Measurements from ENCODE around the gene ZBTB12.

ZBTB12 gene

GRCh38 chr6:31889331-31889972 is 12.4 kb downstream of the ZBTB12 start:
- no peaks in the 10 kb centered on the region for H3K9me3 Mint-ChIP-seq
- H3K4me1 Mint-ChIP-seq, result no peaks in the 10 kb centered on the region
- H3K27me3 Mint-ChIP-seq, result no peaks in the 10 kb centered on the region
- peaks cover 13% of the 10 kb centered on the region for H3K36me3 Mint-ChIP-seq
- no peak overlapping the region for H3K27ac Mint-ChIP-seq
- H3K4me3 Mint-ChIP-seq, result no peak overlapping the region

DNA sequence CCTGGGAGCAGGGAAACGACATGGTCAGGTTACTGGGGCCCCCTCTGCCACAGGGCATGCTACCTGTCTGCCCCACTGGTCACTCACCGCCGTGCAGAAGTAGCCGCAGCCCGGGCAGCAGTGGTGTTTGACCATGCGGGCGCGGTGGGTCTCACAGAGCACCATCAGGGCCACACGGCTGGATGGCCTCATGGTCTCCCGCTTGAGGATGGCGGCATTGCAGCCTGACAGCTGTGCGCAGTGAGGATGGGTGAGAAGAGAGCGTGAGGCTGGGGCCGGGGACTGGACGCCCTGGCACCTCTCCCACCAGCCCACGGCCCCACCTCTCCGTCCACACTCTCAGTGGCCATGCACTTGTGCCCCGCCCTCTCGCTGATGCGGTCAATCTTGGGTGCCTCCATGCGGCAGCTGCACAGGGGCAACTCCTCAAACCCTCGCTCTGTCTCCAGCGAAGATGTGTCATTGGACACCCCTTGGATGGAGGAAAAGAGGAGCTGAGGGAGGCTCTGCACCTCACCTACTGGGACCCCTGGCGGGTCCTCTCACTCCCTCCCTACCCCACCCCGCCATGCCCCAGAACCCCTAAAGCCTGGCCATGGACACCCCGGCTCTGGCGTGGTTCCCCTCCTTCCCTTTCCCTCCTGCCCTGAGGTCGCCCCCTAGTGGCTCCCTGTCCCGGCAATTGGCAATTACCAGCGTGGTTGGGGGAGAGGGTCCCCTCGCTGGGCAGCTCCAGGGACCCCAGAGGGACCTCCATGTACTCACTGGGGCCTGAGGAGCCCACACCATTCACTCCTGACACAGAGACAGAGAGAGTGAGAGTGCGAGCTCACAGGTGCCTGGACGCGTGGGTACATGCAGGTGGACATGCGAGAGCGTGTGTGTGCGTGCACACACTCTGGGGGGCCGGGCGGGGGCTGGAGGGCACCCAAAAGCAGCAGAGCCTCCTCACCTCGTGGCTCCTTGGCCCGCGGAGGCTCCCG is 13.3 kb downstream of the ZBTB12 start:
- Mint-ChIP-seq H3K27me3 (no peaks in the 10 kb centered on the region), H3K9me3 (no peaks in the 10 kb centered on the region), H3K4me1 (no peaks in the 10 kb centered on the region), H3K27ac (no peak overlapping the region), H3K36me3 (peaks cover 13% of the 10 kb centered on the region), H3K4me3 (no peak overlapping the region)

- Mint-ChIP-seq H3K4me3 (no peak overlapping the region), H3K9me3 (no peaks in the 10 kb centered on the region), H3K36me3 (peaks cover 13% of the 10 kb centered on the region), H3K4me1 (no peaks in the 10 kb centered on the region), H3K27me3 (no peaks in the 10 kb centered on the region), H3K27ac (no peak overlapping the region)
Measured at GRCh38 chr6:31887173-31888007, 14.5 kb downstream of the ZBTB12 start.

- no peak overlapping the region for H3K27ac Mint-ChIP-seq
- H3K36me3 Mint-ChIP-seq, result peaks cover 13% of the 10 kb centered on the region
- H3K27me3 Mint-ChIP-seq, result no peaks in the 10 kb centered on the region
- no peak overlapping the region for H3K4me3 Mint-ChIP-seq
- H3K4me1 Mint-ChIP-seq, result no peaks in the 10 kb centered on the region
- no peaks in the 10 kb centered on the region for H3K9me3 Mint-ChIP-seq
Measured at GRCh38 chr6:31886541-31886991, 15.3 kb downstream of the ZBTB12 start.

DNA sequence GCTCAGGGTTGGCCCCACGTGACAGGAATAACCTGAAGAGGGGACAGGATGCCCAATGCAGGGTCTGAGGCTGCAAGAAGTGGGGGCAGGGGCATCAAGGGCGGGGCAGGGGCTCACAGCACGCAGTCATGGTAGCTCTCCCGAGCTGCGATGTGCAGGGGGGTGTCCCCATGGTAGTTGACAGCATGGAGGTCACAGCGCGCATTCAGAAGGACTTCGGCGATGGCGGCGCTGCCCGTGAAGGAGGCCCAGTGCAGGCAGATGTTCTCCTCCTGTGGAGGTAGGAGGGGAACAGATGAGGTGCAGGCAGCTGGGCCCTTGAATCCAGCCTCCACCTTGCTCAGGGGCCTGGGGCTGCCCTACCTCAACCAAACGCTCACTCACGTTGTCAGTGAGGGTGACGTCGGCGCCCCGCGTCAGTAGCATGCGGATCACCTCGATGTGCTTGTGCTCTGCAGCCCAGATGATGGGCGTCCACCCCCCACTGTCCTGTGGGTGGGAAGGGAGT is 17.3 kb downstream of the ZBTB12 start:
- Mint-ChIP-seq H3K36me3 (peaks cover 17% of the 10 kb centered on the region), H3K27me3 (no peaks in the 10 kb centered on the region), H3K4me3 (no peak overlapping the region), H3K4me1 (no peaks in the 10 kb centered on the region), H3K9me3 (no peaks in the 10 kb centered on the region), H3K27ac (no peak overlapping the region)

GRCh38 chr6:31883676-31884075 is 18.2 kb downstream of the ZBTB12 start:
- H3K9me3 Mint-ChIP-seq, result no peaks in the 10 kb centered on the region
- no peaks in the 10 kb centered on the region for H3K4me1 Mint-ChIP-seq
- H3K36me3 Mint-ChIP-seq, result peaks cover 17% of the 10 kb centered on the region
- H3K27me3 Mint-ChIP-seq, result no peaks in the 10 kb centered on the region
- no peak overlapping the region for H3K27ac Mint-ChIP-seq
- no peak overlapping the region for H3K4me3 Mint-ChIP-seq

- H3K36me3 Mint-ChIP-seq, result peaks cover 17% of the 10 kb centered on the region
- H3K9me3 Mint-ChIP-seq, result no peaks in the 10 kb centered on the region
- no peaks in the 10 kb centered on the region for H3K27me3 Mint-ChIP-seq
- no peak overlapping the region for H3K27ac Mint-ChIP-seq
- H3K4me1 Mint-ChIP-seq, result no peaks in the 10 kb centered on the region
- no peak overlapping the region for H3K4me3 Mint-ChIP-seq
Measured at GRCh38 chr6:31882344-31882743, 19.5 kb downstream of the ZBTB12 start.

DNA sequence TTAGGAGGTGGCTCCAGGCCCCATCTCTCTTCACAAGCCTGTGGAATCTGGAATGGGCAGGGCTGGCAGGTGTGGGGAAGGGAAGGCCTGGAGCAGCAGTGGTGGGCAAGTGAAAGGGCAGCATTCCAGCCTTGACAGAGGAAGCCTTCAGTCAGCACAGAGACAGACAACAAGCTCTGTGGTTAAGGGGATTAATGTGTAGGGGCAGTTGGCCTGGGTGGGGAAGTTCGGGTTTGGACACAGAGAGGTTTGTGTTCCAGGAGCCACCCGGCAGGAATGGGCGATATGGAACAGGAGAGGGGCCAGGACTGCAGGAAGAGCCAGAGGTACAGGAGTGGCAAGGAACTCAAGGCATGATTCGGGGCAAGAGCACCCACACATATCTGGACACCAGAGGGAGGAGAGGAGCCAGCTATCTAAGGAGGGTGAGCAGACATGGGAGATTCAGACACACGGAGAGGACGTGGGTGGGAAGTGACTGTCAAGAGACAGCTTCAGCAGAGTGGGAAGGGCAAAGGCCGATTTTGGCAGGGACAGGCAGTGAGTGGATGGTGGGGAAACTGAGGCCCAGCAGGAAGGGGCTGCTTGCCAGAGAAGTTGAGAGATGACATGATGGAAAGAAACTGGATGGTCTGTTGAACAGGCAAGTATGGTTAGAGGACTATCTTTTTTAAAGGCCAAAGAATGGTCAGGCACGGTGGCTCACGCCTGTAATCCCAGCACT is 20.6 kb downstream of the ZBTB12 start:
- H3K36me3 Mint-ChIP-seq, result peaks cover 17% of the 10 kb centered on the region
- H3K27ac Mint-ChIP-seq, result no peak overlapping the region
- no peaks in the 10 kb centered on the region for H3K27me3 Mint-ChIP-seq
- no peaks in the 10 kb centered on the region for H3K4me1 Mint-ChIP-seq
- no peaks in the 10 kb centered on the region for H3K9me3 Mint-ChIP-seq
- no peak overlapping the region for H3K4me3 Mint-ChIP-seq

DNA sequence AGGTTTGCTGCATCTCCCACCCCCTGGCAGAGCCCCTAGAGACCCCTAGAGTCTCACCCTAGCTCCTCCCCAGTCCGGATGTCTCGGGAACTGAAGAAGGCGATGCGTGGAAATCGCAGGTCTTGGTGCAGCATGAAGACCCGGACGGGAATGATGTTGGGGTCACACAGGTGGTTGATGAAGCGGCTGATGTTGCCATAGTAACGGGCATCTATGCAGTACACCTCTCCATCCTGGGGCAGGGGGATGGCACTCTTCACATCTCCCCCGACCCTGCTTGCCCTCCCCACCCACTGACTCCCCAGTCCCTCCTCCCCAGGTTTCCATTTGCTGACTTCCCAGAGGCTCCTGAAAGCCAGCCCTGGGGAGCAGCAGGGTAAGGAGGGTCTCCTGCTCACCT is 21.3 kb downstream of the ZBTB12 start:
- no peak overlapping the region for H3K4me3 Mint-ChIP-seq
- H3K27ac Mint-ChIP-seq, result no peak overlapping the region
- no peaks in the 10 kb centered on the region for H3K4me1 Mint-ChIP-seq
- no peaks in the 10 kb centered on the region for H3K9me3 Mint-ChIP-seq
- H3K36me3 Mint-ChIP-seq, result peaks cover 13% of the 10 kb centered on the region
- no peaks in the 10 kb centered on the region for H3K27me3 Mint-ChIP-seq

- Mint-ChIP-seq H3K9me3 (no peaks in the 10 kb centered on the region), H3K36me3 (peaks cover 13% of the 10 kb centered on the region), H3K27me3 (no peaks in the 10 kb centered on the region), H3K4me3 (no peak overlapping the region), H3K27ac (no peak overlapping the region), H3K4me1 (no peaks in the 10 kb centered on the region)
Measured at GRCh38 chr6:31879901-31880300, 22.0 kb downstream of the ZBTB12 start.

DNA sequence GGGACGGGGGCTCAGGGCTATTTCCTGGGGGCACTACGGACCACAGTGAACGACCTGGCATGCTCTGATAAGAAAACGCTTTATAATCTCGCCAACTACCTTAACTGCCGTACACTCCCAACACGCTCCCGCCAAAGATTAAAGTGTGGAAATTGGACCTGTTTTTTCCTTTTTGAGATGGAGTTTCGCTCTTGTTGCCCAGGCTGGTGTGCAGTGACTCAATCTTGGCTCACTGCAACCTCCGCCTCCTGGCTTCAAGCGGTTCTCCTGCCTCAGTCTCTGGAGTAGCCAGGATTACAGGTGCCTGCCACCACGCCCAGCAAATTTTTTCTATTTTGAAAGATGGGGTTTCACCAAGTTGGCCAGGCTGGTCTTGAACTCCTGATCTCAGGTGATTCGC is 22.7 kb downstream of the ZBTB12 start:
- Mint-ChIP-seq H3K27ac (no peak overlapping the region), H3K9me3 (no peaks in the 10 kb centered on the region), H3K4me3 (no peak overlapping the region), H3K4me1 (no peaks in the 10 kb centered on the region), H3K36me3 (peaks cover 13% of the 10 kb centered on the region), H3K27me3 (no peaks in the 10 kb centered on the region)

DNA sequence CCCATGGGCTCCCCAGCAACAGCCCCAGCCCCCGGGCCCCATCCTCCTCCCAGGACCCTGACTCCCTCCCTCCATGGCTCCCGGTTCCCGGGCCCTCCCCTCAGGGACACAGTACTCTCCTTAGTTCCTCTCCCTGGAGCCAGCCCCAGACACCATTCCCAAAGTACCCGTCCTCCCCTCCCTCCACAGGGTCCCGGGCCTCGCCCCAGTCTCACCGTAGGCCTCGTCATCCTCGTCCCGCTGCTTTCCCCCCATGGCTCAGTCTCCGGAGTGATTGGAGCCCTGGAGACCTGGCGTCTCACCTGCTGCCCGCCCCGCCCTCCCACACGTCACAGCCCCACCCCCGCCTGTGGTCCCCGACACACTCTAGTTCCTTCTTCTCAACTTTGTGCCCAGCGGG is 23.2 kb downstream of the ZBTB12 start, which contains the start of gene SLC44A4:
SLC44A4 (minus strand) TSS at position 272 of the 400 bp plus-strand sequence; CDS start at position 255, 17 bp downstream.
- H3K4me3 Mint-ChIP-seq, result no peak within 1 kb of the TSS
- H3K27me3 Mint-ChIP-seq, result no peaks in the 10 kb centered on the region
- peaks cover 13% of the 10 kb centered on the region for H3K36me3 Mint-ChIP-seq
- no peaks in the 10 kb centered on the region for H3K9me3 Mint-ChIP-seq
- H3K27ac Mint-ChIP-seq, result no peak within 1 kb of the TSS
- no peaks in the 10 kb centered on the region for H3K4me1 Mint-ChIP-seq

- Mint-ChIP-seq H3K4me3 (no peak overlapping the region), H3K4me1 (no peaks in the 10 kb centered on the region), H3K36me3 (peaks cover 13% of the 10 kb centered on the region), H3K27ac (no peak overlapping the region), H3K9me3 (no peaks in the 10 kb centered on the region), H3K27me3 (no peaks in the 10 kb centered on the region)
Measured at GRCh38 chr6:31878222-31878621, 23.7 kb downstream of the ZBTB12 start.

- Mint-ChIP-seq H3K27me3 (no peaks in the 10 kb centered on the region), H3K27ac (no peak overlapping the region)
Measured at GRCh38 chr6:31877651-31878161, 24.2 kb downstream of the ZBTB12 start.

More at GRCh38 chr6:31877651-31878161, 24.2 kb downstream of the ZBTB12 start:
- Mint-ChIP-seq H3K4me3 (no peak overlapping the region), H3K9me3 (no peaks in the 10 kb centered on the region), H3K36me3 (peaks cover 13% of the 10 kb centered on the region), H3K4me1 (no peaks in the 10 kb centered on the region)

Measured in activated naive CD4-positive, alpha-beta T cell treated with anti-CD3 and anti-CD28 coated beads, Interleukin-2, amount 50 U/mL, for 24 hours (primary cell).